H1 (cell line): ENCODE data around the gene DAPK2. TPM values are rescaled to one million over a fixed set of nuclear protein-coding genes. Genes with fewer than 3 reads are reported as not detected.

Experiments
- CTCF ChIA-PET: fragments of 300-600 bp; sonication (Branson Sonifier 250); formaldehyde crosslinking; loops from one replicate; lab custom pipeline; 2021; ENCODE audit not compliant: partially characterized antibody; lab: Charles Lee
- POLR2A ChIA-PET: fragments of 300-600 bp; sonication (Branson Sonifier 250); formaldehyde crosslinking; loops from one replicate; lab custom pipeline; 2021; ENCODE audit warnings: inconsistent platforms; ENCODE audit not compliant: partially characterized antibody; lab: Charles Lee
- DNase-seq, 2 experiments: peaks; one replicate each; pipeline versions ENCODE4 v3.0.0 to v3.0.0-alpha.2; 2010 to 2022; ENCODE audit warnings: low spot score in 2 of 2, low read depth in 1 of 2, mixed read lengths in 1 of 2
- FAIRE-seq: peaks from 2 replicates; lab custom pipeline; 2011; peaks lifted over from hg19 to GRCh38; lab: Jason Lieb, UNC
- H2AFZ ChIP-seq: 2 replicates; pipeline ENCODE4 v1.8.1; 2012; ENCODE audit warnings: low read length, inconsistent platforms
- H2AK5ac ChIP-seq: 2 replicates; pipeline ENCODE4 v1.6.1; 2013; ENCODE audit warnings: low read depth, low read length
- H2BK120ac ChIP-seq: replicated peaks from 2 replicates; pipeline ENCODE3; 2013; ENCODE audit warnings: low read depth, low read length, inconsistent platforms
- H2BK12ac ChIP-seq: 2 replicates; pipeline ENCODE4 v1.6.1; 2013; ENCODE audit warnings: low read depth, low read length
- H2BK15ac ChIP-seq: 2 replicates; pipeline ENCODE4 v1.6.1; 2013; ENCODE audit warnings: low read length
- H2BK20ac ChIP-seq: 2 replicates; pipeline ENCODE4 v1.6.1; 2013; ENCODE audit warnings: low read length
- H2BK5ac ChIP-seq: 2 replicates; pipeline ENCODE4 v1.6.1; 2013; ENCODE audit warnings: low read depth, low read length
- H3K14ac ChIP-seq: 2 replicates; pipeline ENCODE4 v1.6.1; 2013; ENCODE audit warnings: inconsistent platforms; ENCODE audit not compliant: insufficient read length
- H3K18ac ChIP-seq: 2 replicates; pipeline ENCODE4 v1.6.1; 2013; ENCODE audit warnings: low read length; ENCODE audit errors: extremely low read depth
- H3K23ac ChIP-seq: 2 replicates; pipeline ENCODE4 v1.6.1; 2013; ENCODE audit warnings: inconsistent platforms; ENCODE audit not compliant: insufficient read length
- H3K23me2 ChIP-seq: 2 replicates; pipeline ENCODE4 v1.6.1; 2013; ENCODE audit warnings: low read depth, low read length
- H3K27ac ChIP-seq: 2 replicates; pipeline ENCODE4 v1.6.1; 2011; ENCODE audit warnings: low read depth, low read length, inconsistent platforms
- H3K27me3 ChIP-seq, 4 experiments: replicated peaks in 1 of 4; 1 replicate in 1 of 4; 2 replicates in 3 of 4; pipeline versions ENCODE4 v1.6.1 to v1.8.1; 2011 to 2013; ENCODE audit warnings: low read length in 3 of 4, mild to moderate bottlenecking in 3 of 4, inconsistent platforms in 2 of 4, mixed read lengths in 2 of 4, moderate library complexity in 1 of 4; ENCODE audit not compliant: control insufficient read depth in 3 of 4, insufficient read depth in 3 of 4; ENCODE audit errors: extremely low read depth in 1 of 4
- H3K36me3 ChIP-seq, 4 experiments: 2 replicates each; pipeline versions ENCODE4 v1.6.1 to v1.8.1; 2011 to 2013; ENCODE audit warnings: mild to moderate bottlenecking in 4 of 4, low read length in 3 of 4, moderate library complexity in 2 of 4, control low read depth in 1 of 4, inconsistent platforms in 1 of 4; ENCODE audit not compliant: insufficient read depth in 4 of 4, control insufficient read depth in 2 of 4
- H3K4ac ChIP-seq: replicated peaks from 2 replicates; pipeline ENCODE3; 2013; ENCODE audit warnings: low read length, low read depth, mixed read lengths, inconsistent platforms; ENCODE audit not compliant: insufficient read length
- H3K4me1 ChIP-seq, 4 experiments: replicated peaks in 1 of 4; 1 replicate in 1 of 4; 2 replicates in 3 of 4; pipeline versions ENCODE4 v1.6.1 to v1.8.1; 2011 to 2013; ENCODE audit warnings: low read length in 3 of 4, inconsistent platforms in 2 of 4, mixed read lengths in 1 of 4; ENCODE audit not compliant: insufficient read depth in 4 of 4, control insufficient read depth in 3 of 4
- H3K4me2 ChIP-seq, 2 experiments: 2 replicates each; pipeline versions ENCODE4 v1.6.1 to v1.8.1; 2011 to 2013; ENCODE audit warnings: low read depth in 2 of 2, low read length in 2 of 2, control low read depth in 1 of 2, inconsistent platforms in 1 of 2, mild to moderate bottlenecking in 1 of 2; ENCODE audit not compliant: insufficient read depth in 1 of 2
- H3K4me3 ChIP-seq, 4 experiments: fragments of 200-600, 300-600 bp in 1 of 4; sonication (generic), shearing (Covaris generic), sonication (Bioruptor Twin) in 1 of 4; 2 replicates each; pipeline versions ENCODE4 v1.5.1 to v1.8.1; 2011 to 2016; ENCODE audit warnings: low read length in 4 of 4, low read depth in 3 of 4, control low read depth in 2 of 4, inconsistent platforms in 2 of 4, mild to moderate bottlenecking in 2 of 4, mixed read lengths in 1 of 4, moderate library complexity in 1 of 4; ENCODE audit not compliant: insufficient read depth in 2 of 4; ENCODE audit errors: extremely low read depth in 1 of 4
- H3K56ac ChIP-seq: replicated peaks from 2 replicates; pipeline ENCODE3; 2013; ENCODE audit warnings: low read depth, mild to moderate bottlenecking, mixed read lengths, low read length, inconsistent platforms; ENCODE audit not compliant: insufficient read length
- H3K79me1 ChIP-seq: 2 replicates; pipeline ENCODE4 v1.6.1; 2013; ENCODE audit warnings: low read depth, low read length, control low read depth
- H3K79me2 ChIP-seq, 2 experiments: 2 replicates each; pipeline versions ENCODE4 v1.6.1 to v1.8.1; 2012 to 2013; ENCODE audit warnings: low read length in 2 of 2, mild to moderate bottlenecking in 2 of 2, inconsistent platforms in 1 of 2; ENCODE audit not compliant: insufficient read depth in 2 of 2, control insufficient read depth in 1 of 2
- H3K9ac ChIP-seq, 4 experiments: replicated peaks in 1 of 4; 1 replicate in 1 of 4; 2 replicates in 3 of 4; pipeline versions ENCODE4 v1.6.1 to v1.8.1; 2011 to 2013; ENCODE audit warnings: low read depth in 3 of 4, low read length in 3 of 4, control low read depth in 2 of 4, mild to moderate bottlenecking in 2 of 4, moderate library complexity in 2 of 4, inconsistent platforms in 1 of 4; ENCODE audit errors: extremely low read depth in 1 of 4
- H3K9me3 ChIP-seq, 2 experiments: 2 replicates each; pipeline versions ENCODE4 v1.6.1 to v1.8.1; 2012 to 2013; ENCODE audit warnings: mild to moderate bottlenecking in 2 of 2, moderate library complexity in 2 of 2, control low read depth in 1 of 2, inconsistent platforms in 1 of 2, low read depth in 1 of 2, low read length in 1 of 2, mixed read lengths in 1 of 2; ENCODE audit not compliant: insufficient read depth in 2 of 2
- H4K20me1 ChIP-seq, 2 experiments: replicated peaks in 1 of 2; 2 replicates each; pipeline versions ENCODE3 to v1.8.1; 2011 to 2013; ENCODE audit warnings: inconsistent platforms in 2 of 2, low read length in 2 of 2, mild to moderate bottlenecking in 1 of 2; ENCODE audit not compliant: insufficient read depth in 2 of 2, control insufficient read depth in 1 of 2
- H4K5ac ChIP-seq: 2 replicates; pipeline ENCODE4 v1.6.1; 2013; ENCODE audit warnings: low read length, low read depth, mixed read lengths, inconsistent platforms; ENCODE audit not compliant: insufficient read length
- H4K8ac ChIP-seq: 2 replicates; pipeline ENCODE4 v1.8.0; 2013; ENCODE audit warnings: mild to moderate bottlenecking, moderate library complexity, low read length, inconsistent platforms; ENCODE audit not compliant: insufficient read depth; ENCODE audit errors: extremely low read depth
- H4K91ac ChIP-seq: replicated peaks from 2 replicates; pipeline ENCODE3; 2013; ENCODE audit warnings: low read length, mixed read lengths, inconsistent platforms; ENCODE audit not compliant: insufficient read length
- ASH2L ChIP-seq: fragments of 200-600, 300-600 bp; sonication (generic); IDR thresholded peaks from one replicate; pipeline ENCODE4 v1.7.1; 2017; ENCODE audit warnings: low read length
- CBX5 ChIP-seq: fragments of 300-800, 300-1000 bp; sonication (generic); IDR thresholded peaks from 2 replicates; pipeline ENCODE4 v1.7.1; 2016; ENCODE audit warnings: antibody characterized with exemption, low read length, low read depth
- CBX8 ChIP-seq: fragments of 300-800, 300-1000 bp; sonication (generic); IDR thresholded peaks from 2 replicates; pipeline ENCODE4 v1.7.1; 2016; ENCODE audit warnings: low read depth, low read length, borderline replicate concordance
- CREB1 ChIP-seq: IDR thresholded peaks from 2 replicates; pipeline ENCODE4 v1.6.1; 2012; ENCODE audit warnings: inconsistent platforms
- HDAC6 ChIP-seq: IDR thresholded peaks from one replicate; pipeline ENCODE4 v1.7.1; 2012; ENCODE audit warnings: low read depth, mild to moderate bottlenecking, inconsistent platforms, low read length, moderate library complexity
- JUND ChIP-seq: IDR thresholded peaks from 2 replicates; pipeline ENCODE4 v1.6.1; 2011; ENCODE audit warnings: mild to moderate bottlenecking, improper control_type of control experiment, low read length
- NANOG ChIP-seq: IDR thresholded peaks from 2 replicates; pipeline ENCODE4 v1.6.1; 2011; ENCODE audit warnings: low read length, low read depth, mild to moderate bottlenecking, inconsistent platforms; ENCODE audit not compliant: insufficient read depth, poor library complexity, severe bottlenecking
- RFX5 ChIP-seq: IDR thresholded peaks from 2 replicates; pipeline ENCODE4 v1.6.1; 2011; ENCODE audit warnings: low read depth, low read length, improper control_type of control experiment, borderline replicate concordance
- RXRA ChIP-seq: IDR thresholded peaks from 2 replicates; pipeline ENCODE4 v1.6.1; 2011; ENCODE audit warnings: low read depth, mild to moderate bottlenecking, low read length, moderate library complexity; ENCODE audit not compliant: insufficient read depth
- TAF1 ChIP-seq: IDR thresholded peaks from 2 replicates; pipeline ENCODE4 v1.6.1; 2011; ENCODE audit warnings: mild to moderate bottlenecking, low read depth, low read length
- TAF7 ChIP-seq: optimal IDR thresholded peaks from 2 replicates; pipeline ENCODE3; 2011; ENCODE audit warnings: low read depth, mild to moderate bottlenecking, inconsistent platforms, low read length, moderate library complexity, borderline replicate concordance
- WGBS, 2 experiments: shearing (Covaris generic) in 1 of 2; methylation state at CpG; one replicate each; pipeline versions ENCODE4 v1.1.6 to v1.1.7; 2013 to 2015; ENCODE audit warnings: low lambda C conversion rate in 2 of 2, mixed read lengths in 2 of 2, inconsistent platforms in 1 of 2, low coverage in 1 of 2, missing lambda C conversion rate in 1 of 2; ENCODE audit not compliant: insufficient replicate concordance in 2 of 2, insufficient coverage in 1 of 2, insufficient read length in 1 of 2; ENCODE audit errors: extremely low coverage in 1 of 2, missing lambda C conversion rate in 1 of 2; 5-methylcytosine and 5-hydroxymethylcytosine counted together
- polyA plus RNA-seq, 7 experiments: library from polyadenylated mRNA; depleted of rRNA in 3 of 7; stranded (reverse) in 5 of 7; unstranded in 2 of 7; fragments of >200 nt in 5 of 7; fragments of 200-250 nt in 2 of 7; gene quantifications; 1 replicate in 5 of 7; 2 replicates in 1 of 7; 4 replicates in 1 of 7; pipeline versions ENCODE4 v1.2.1 to v1.2.3, GENCODE V29; 2011 to 2013; ENCODE audit warnings: missing spikeins in 2 of 7, mixed read lengths in 2 of 7
- total RNA-seq: library from RNA; stranded (reverse); fragmentation: NEBNext Ultra II Directional; extraction: Animal tissue kit (Norgen Biotek cat#: 25700); gene quantifications from 2 replicates; pipeline ENCODE4 v1.2.1, GENCODE V29; 2021

DAPK2 gene
- total and polyA plus RNA-seq, 2 of the 8 experiments (the other 6 are each of a cell fraction or from before 2014, with no cell fraction given): 1.8 to 2.9 TPM

DNA sequence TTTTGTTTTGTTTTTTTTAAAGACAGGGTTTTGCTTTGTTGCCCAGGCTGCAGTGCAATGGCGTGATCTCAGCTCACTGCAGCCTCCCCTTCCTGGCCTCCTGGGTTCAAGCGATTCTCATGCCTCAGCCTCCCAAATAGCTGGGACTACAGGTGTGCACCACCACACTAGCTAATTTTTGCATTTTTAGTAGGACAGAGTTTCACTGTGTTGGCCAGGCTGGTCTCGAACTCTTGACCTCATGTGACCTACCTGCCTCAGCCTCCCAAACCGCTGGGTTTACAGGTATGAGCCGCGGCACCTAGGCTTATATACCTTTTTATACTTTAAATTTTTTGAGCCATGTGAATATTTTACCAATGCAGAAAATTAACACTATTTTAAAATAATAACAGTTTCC lies 155.7 kb downstream of the DAPK2 start:
- Histone ChIP-seq H3K4me3 (no peak overlapping the region), H2AK5ac (no peak overlapping the region), H2AFZ (no peak overlapping the region), H4K5ac (no peak overlapping the region), H2BK120ac (no peak overlapping the region), H3K18ac (no peak overlapping the region), H3K27ac (no peak overlapping the region), H2BK20ac (no peak overlapping the region), H4K8ac (no peak overlapping the region), H3K36me3 (no peaks in the 10 kb centered on the region), H3K9ac (no peak overlapping the region), H3K27me3 (no peaks in the 10 kb centered on the region), H2BK12ac (no peak overlapping the region), H2BK15ac (no peak overlapping the region), H3K9me3 (no peaks in the 10 kb centered on the region), H3K23me2 (no peaks in the 10 kb centered on the region), H3K14ac (no peak overlapping the region), H3K79me1 (no peaks in the 10 kb centered on the region), H4K91ac (no peak overlapping the region), H3K4ac (no peak overlapping the region), H2BK5ac (no peak overlapping the region), H4K20me1 (no peaks in the 10 kb centered on the region), H3K4me2 (no peak overlapping the region), H3K23ac (no peak overlapping the region), H3K56ac (no peak overlapping the region), H3K4me1 (no peaks in the 10 kb centered on the region), H3K79me2 (no peaks in the 10 kb centered on the region)
- DNase-seq (no peak), FAIRE-seq (no peak)
- ChIA-PET POLR2A (interaction anchor here (0.6 kb wide), 1 partner anchor 72 kb away, joined by 3 read pairs; no protein-coding TSS in a partner anchor), CTCF (interaction anchor here (0.7 to 7.8 kb wide), 21 partner anchors 8 to 289 kb away, joined by 3 to 74 read pairs (median 4); partner anchors contain the start of gene HERC1)
- WGBS, 2 experiments: 96% methylated on average over 6 of the region's 6 CpGs; no CpG with 5 or more reads in 1 of the 2 experiments
- TF ChIP-seq RXRA: no peak
- TF ChIP-seq RFX5: no peak
- TF ChIP-seq JUND: no peak
- no peak for TF ChIP-seq CBX5
- no peak for TF ChIP-seq CREB1
- no peak for TF ChIP-seq ASH2L
- TF ChIP-seq TAF1: no peak
- TF ChIP-seq HDAC6: no peak
- TF ChIP-seq CBX8: no peak
- TF ChIP-seq TAF7: no peak
- TF ChIP-seq NANOG: no peak
